Measurements from ENCODE around the gene NGEF. TPM values are rescaled to one million over a fixed set of nuclear protein-coding genes. Genes with fewer than 3 reads are reported as not detected.

Gene NGEF
- total and polyA plus RNA-seq, 5 donors from 2014 or later = 0.21 TPM; not detected in 4

- Mint-ChIP-seq H3K27ac (no peak overlapping the region), H3K4me3 (no peak overlapping the region)
Observed at GRCh38 chr2:233040571-233040970, 27.5 kb upstream of the NGEF start.

GRCh38 chr2:233039846-233040530 lies 26.9 kb upstream of the NGEF start:
- Mint-ChIP-seq H3K9me3 (no peaks in the 10 kb centered on the region), H3K4me3 (no peak overlapping the region), H3K27me3 (peaks cover 15% of the 10 kb centered on the region), H3K27ac (no peak overlapping the region), H3K4me1 (no peaks in the 10 kb centered on the region), H3K36me3 (no peaks in the 10 kb centered on the region)
- H3K36me3 ChIP-seq (ENCODE audit: control insufficient read depth, insufficient read depth, low read length) = no peaks in the 10 kb centered on the region
- H3K4me3 ChIP-seq (ENCODE audit: low read depth, low read length) = no peak overlapping the region
- no peaks in the 10 kb centered on the region for H3K9me3 ChIP-seq (ENCODE audit: control insufficient read depth in 2 of 2, low read length in 2 of 2)
- no peak overlapping the region for H3K27ac ChIP-seq (ENCODE audit: insufficient read depth, low read length, poor library complexity, severe bottlenecking)
- H3K27me3 ChIP-seq (ENCODE audit: control insufficient read depth, insufficient read depth, low read length) = peaks cover 3% of the 10 kb centered on the region
- DNase-seq (no peak), ATAC-seq (ENCODE audit: low read depth in 2 of 2) (no peak)
- H3K4me1 ChIP-seq (ENCODE audit: control insufficient read depth, insufficient read depth, low read length, poor library complexity, severe bottlenecking) = no peaks in the 10 kb centered on the region

More at GRCh38 chr2:233040571-233040970, 27.5 kb upstream of the NGEF start:
- peaks cover 15% of the 10 kb centered on the region for H3K27me3 Mint-ChIP-seq
- no peaks in the 10 kb centered on the region for H3K36me3 Mint-ChIP-seq
- H3K9me3 Mint-ChIP-seq = no peaks in the 10 kb centered on the region
- Histone ChIP-seq H3K27ac (ENCODE audit: insufficient read depth, low read length, poor library complexity, severe bottlenecking) (no peak overlapping the region), H3K4me3 (ENCODE audit: low read depth, low read length) (no peak overlapping the region), H3K36me3 (ENCODE audit: control insufficient read depth, insufficient read depth, low read length) (no peaks in the 10 kb centered on the region), H3K27me3 (ENCODE audit: control insufficient read depth, insufficient read depth, low read length) (peaks cover 3% of the 10 kb centered on the region), H3K9me3 (ENCODE audit: control insufficient read depth in 2 of 2, low read length in 2 of 2) (no peaks in the 10 kb centered on the region), H3K4me1 (ENCODE audit: control insufficient read depth, insufficient read depth, low read length, poor library complexity, severe bottlenecking) (no peaks in the 10 kb centered on the region)
- ATAC-seq (ENCODE audit: low read depth in 2 of 2) (no peak), DNase-seq (no peak)
- H3K4me1 Mint-ChIP-seq = no peaks in the 10 kb centered on the region

GRCh38 chr2:233039212-233039845 lies 26.3 kb upstream of the NGEF start:
- Histone ChIP-seq H3K4me3 (ENCODE audit: low read depth, low read length) (no peak overlapping the region), H3K36me3 (ENCODE audit: control insufficient read depth, insufficient read depth, low read length) (no peaks in the 10 kb centered on the region), H3K27me3 (ENCODE audit: control insufficient read depth, insufficient read depth, low read length) (peaks cover 3% of the 10 kb centered on the region), H3K27ac (ENCODE audit: insufficient read depth, low read length, poor library complexity, severe bottlenecking) (no peak overlapping the region), H3K4me1 (ENCODE audit: control insufficient read depth, insufficient read depth, low read length, poor library complexity, severe bottlenecking) (no peaks in the 10 kb centered on the region), H3K9me3 (ENCODE audit: control insufficient read depth in 2 of 2, low read length in 2 of 2) (no peaks in the 10 kb centered on the region)
- DNase-seq = no peak
- no peaks in the 10 kb centered on the region for H3K4me1 Mint-ChIP-seq
- peaks cover 15% of the 10 kb centered on the region for H3K27me3 Mint-ChIP-seq
- no peak overlapping the region for H3K4me3 Mint-ChIP-seq
- ATAC-seq (ENCODE audit: low read depth in 2 of 2) = no peak
- H3K36me3 Mint-ChIP-seq = no peaks in the 10 kb centered on the region
- H3K27ac Mint-ChIP-seq = no peak overlapping the region
- no peaks in the 10 kb centered on the region for H3K9me3 Mint-ChIP-seq

GRCh38 chr2:233037078-233037477 lies 24.0 kb upstream of the NGEF start:
- Histone ChIP-seq H3K4me3 (ENCODE audit: low read depth, low read length) (no peak overlapping the region), H3K36me3 (ENCODE audit: control insufficient read depth, insufficient read depth, low read length) (no peaks in the 10 kb centered on the region), H3K9me3 (ENCODE audit: control insufficient read depth in 2 of 2, low read length in 2 of 2) (no peaks in the 10 kb centered on the region), H3K4me1 (ENCODE audit: control insufficient read depth, insufficient read depth, low read length, poor library complexity, severe bottlenecking) (no peaks in the 10 kb centered on the region), H3K27me3 (ENCODE audit: control insufficient read depth, insufficient read depth, low read length) (peaks cover 2% of the 10 kb centered on the region), H3K27ac (ENCODE audit: insufficient read depth, low read length, poor library complexity, severe bottlenecking) (no peak overlapping the region)
- H3K36me3 Mint-ChIP-seq = no peaks in the 10 kb centered on the region
- H3K4me3 Mint-ChIP-seq = no peak overlapping the region
- no peak overlapping the region for H3K27ac Mint-ChIP-seq
- H3K4me1 Mint-ChIP-seq = no peaks in the 10 kb centered on the region
- DNase-seq (no peak), ATAC-seq (ENCODE audit: low read depth in 2 of 2) (no peak)
- H3K27me3 Mint-ChIP-seq = peaks cover 15% of the 10 kb centered on the region
- no peaks in the 10 kb centered on the region for H3K9me3 Mint-ChIP-seq

- no peaks in the 10 kb centered on the region for H3K36me3 ChIP-seq (ENCODE audit: control insufficient read depth, insufficient read depth, low read length)
- no peaks in the 10 kb centered on the region for H3K9me3 ChIP-seq (ENCODE audit: control insufficient read depth in 2 of 2, low read length in 2 of 2)
- H3K4me3 ChIP-seq (ENCODE audit: low read depth, low read length) = no peak overlapping the region
- Mint-ChIP-seq H3K27ac (peak overlapping the region in 1 of 3 donors; percentile 85), H3K4me3 (no peak overlapping the region), H3K4me1 (no peaks in the 10 kb centered on the region), H3K9me3 (no peaks in the 10 kb centered on the region), H3K27me3 (peaks cover 7% of the 10 kb centered on the region), H3K36me3 (no peaks in the 10 kb centered on the region)
- H3K27ac ChIP-seq (ENCODE audit: insufficient read depth, low read length, poor library complexity, severe bottlenecking) = no peak overlapping the region
- ATAC-seq (ENCODE audit: low read depth in 2 of 2) (no peak), DNase-seq (no peak)
- no peaks in the 10 kb centered on the region for H3K4me1 ChIP-seq (ENCODE audit: control insufficient read depth, insufficient read depth, low read length, poor library complexity, severe bottlenecking)
- no peaks in the 10 kb centered on the region for H3K27me3 ChIP-seq (ENCODE audit: control insufficient read depth, insufficient read depth, low read length)
Observed at GRCh38 chr2:233036162-233036838, 23.2 kb upstream of the NGEF start.

GRCh38 chr2:233035426-233036161 lies 22.5 kb upstream of the NGEF start:
- Mint-ChIP-seq H3K4me1 (no peaks in the 10 kb centered on the region), H3K27ac (peak overlapping the region in 1 of 3 donors; percentile 90), H3K9me3 (no peaks in the 10 kb centered on the region), H3K27me3 (peaks cover 7% of the 10 kb centered on the region), H3K4me3 (no peak overlapping the region), H3K36me3 (no peaks in the 10 kb centered on the region)
- Histone ChIP-seq H3K4me3 (ENCODE audit: low read depth, low read length) (no peak overlapping the region), H3K9me3 (ENCODE audit: control insufficient read depth in 2 of 2, low read length in 2 of 2) (no peaks in the 10 kb centered on the region), H3K4me1 (ENCODE audit: control insufficient read depth, insufficient read depth, low read length, poor library complexity, severe bottlenecking) (no peaks in the 10 kb centered on the region), H3K27ac (ENCODE audit: insufficient read depth, low read length, poor library complexity, severe bottlenecking) (no peak overlapping the region), H3K27me3 (ENCODE audit: control insufficient read depth, insufficient read depth, low read length) (no peaks in the 10 kb centered on the region), H3K36me3 (ENCODE audit: control insufficient read depth, insufficient read depth, low read length) (no peaks in the 10 kb centered on the region)
- DNase-seq (no peak), ATAC-seq (ENCODE audit: low read depth in 2 of 2) (no peak)

- H3K9me3 Mint-ChIP-seq = no peaks in the 10 kb centered on the region
- Histone ChIP-seq H3K4me3 (ENCODE audit: low read depth, low read length) (no peak overlapping the region), H3K4me1 (ENCODE audit: control insufficient read depth, insufficient read depth, low read length, poor library complexity, severe bottlenecking) (no peaks in the 10 kb centered on the region), H3K27me3 (ENCODE audit: control insufficient read depth, insufficient read depth, low read length) (no peaks in the 10 kb centered on the region), H3K36me3 (ENCODE audit: control insufficient read depth, insufficient read depth, low read length) (no peaks in the 10 kb centered on the region), H3K27ac (ENCODE audit: insufficient read depth, low read length, poor library complexity, severe bottlenecking) (no peak overlapping the region), H3K9me3 (ENCODE audit: control insufficient read depth in 2 of 2, low read length in 2 of 2) (no peaks in the 10 kb centered on the region)
- no peak overlapping the region for H3K27ac Mint-ChIP-seq
- H3K27me3 Mint-ChIP-seq = peaks cover 7% of the 10 kb centered on the region
- no peak overlapping the region for H3K4me3 Mint-ChIP-seq
- DNase-seq = no peak
- no peaks in the 10 kb centered on the region for H3K36me3 Mint-ChIP-seq
- ATAC-seq (ENCODE audit: low read depth in 2 of 2) = no peak
- no peaks in the 10 kb centered on the region for H3K4me1 Mint-ChIP-seq
Observed at GRCh38 chr2:233034091-233034882, 21.2 kb upstream of the NGEF start.
